Smooth muscle cell (in vitro differentiated cells): ENCODE measurements around the gene ARHGAP42. TPM values are rescaled to one million over a fixed set of nuclear protein-coding genes. Genes with fewer than 3 reads are reported as not detected.
A peak's percentile ranks its signal among the peaks of the same experiment; 100 is the strongest.

ENCODE experiments used
- DNase-seq: peaks from one replicate; lab custom pipeline; 2025; ENCODE audit not compliant: unreplicated experiment; lab: John Stamatoyannopoulos, UW
- H2AFZ ChIP-seq: fragments of 200-600 bp; sonication (generic); 2 replicates; pipeline ENCODE4 v1.6.0; 2016; ENCODE audit warnings: antibody characterized with exemption, low read depth, mild to moderate bottlenecking
- H3F3A ChIP-seq: fragments of 200-600 bp; sonication (generic); 2 replicates; pipeline ENCODE4 v1.6.0; 2017; ENCODE audit warnings: antibody characterized with exemption, low read depth
- H3K27ac ChIP-seq: fragments of 200-600 bp; sonication (generic); 2 replicates; pipeline ENCODE4 v1.5.1; 2016; ENCODE audit warnings: low read depth, mild to moderate bottlenecking
- H3K27me3 ChIP-seq: fragments of 200-600 bp; sonication (generic); 2 replicates; pipeline ENCODE4 v1.6.1; 2016; ENCODE audit warnings: low read depth, mild to moderate bottlenecking
- H3K36me3 ChIP-seq: fragments of 200-600 bp; sonication (generic); 2 replicates; pipeline ENCODE4 v1.5.1; 2016; ENCODE audit warnings: low read depth
- H3K4me1 ChIP-seq: fragments of 200-600 bp; sonication (generic); 2 replicates; pipeline ENCODE4 v1.5.1; 2016; ENCODE audit warnings: low read depth
- H3K4me2 ChIP-seq: fragments of 200-600 bp; sonication (generic); 2 replicates; pipeline ENCODE4 v1.6.0; 2016; ENCODE audit warnings: mild to moderate bottlenecking
- H3K4me3 ChIP-seq: fragments of 200-600 bp; sonication (generic); 2 replicates; pipeline ENCODE4 v1.5.1; 2016; ENCODE audit warnings: mild to moderate bottlenecking
- H3K79me2 ChIP-seq: fragments of 200-600 bp; sonication (generic); 2 replicates; pipeline ENCODE4 v1.6.0; 2016; ENCODE audit warnings: low read depth, mild to moderate bottlenecking
- H3K9ac ChIP-seq: fragments of 200-600 bp; sonication (generic); 2 replicates; pipeline ENCODE4 v1.6.0; 2016; ENCODE audit warnings: low read depth
- H3K9me3 ChIP-seq: fragments of 200-600 bp; sonication (generic); replicated peaks from 2 replicates; pipeline ENCODE4 v1.5.1; 2016; ENCODE audit warnings: low read depth
- H4K20me1 ChIP-seq: fragments of 200-600 bp; sonication (generic); 2 replicates; pipeline ENCODE4 v1.6.0; 2016; ENCODE audit warnings: low read depth
- WGBS: methylation state at CpG from one replicate; pipeline ENCODE4 v1.1.7; 2016; ENCODE audit warnings: low lambda C conversion rate; 5-methylcytosine and 5-hydroxymethylcytosine counted together
- polyA plus RNA-seq: library from polyadenylated mRNA; unstranded; fragments of >200 nt; fragmentation: Nextera tagmentation; extraction: Ambion mirVana; gene quantifications from 2 replicates; pipeline ENCODE4 v1.2.1, GENCODE V29; 2016
- total RNA-seq: library from RNA; depleted of rRNA; stranded (reverse); fragments of >200 nt; gene quantifications from 2 replicates; pipeline ENCODE4 v1.2.3, GENCODE V29; 2014
- TF ChIP-seq, protein P1 (sequence below): fragments of 200-600 bp; sonication (generic); IDR thresholded peaks from 2 replicates; pipeline ENCODE4 v1.5.1; 2017; ENCODE audit warnings: borderline replicate concordance, mild to moderate bottlenecking, antibody characterized with exemption; ENCODE audit not compliant: insufficient read depth, poor library complexity, severe bottlenecking

Gene ARHGAP42
- total and polyA plus RNA-seq, 2 experiments from 2014 or later: 12.2 to 53.4 TPM

DNA sequence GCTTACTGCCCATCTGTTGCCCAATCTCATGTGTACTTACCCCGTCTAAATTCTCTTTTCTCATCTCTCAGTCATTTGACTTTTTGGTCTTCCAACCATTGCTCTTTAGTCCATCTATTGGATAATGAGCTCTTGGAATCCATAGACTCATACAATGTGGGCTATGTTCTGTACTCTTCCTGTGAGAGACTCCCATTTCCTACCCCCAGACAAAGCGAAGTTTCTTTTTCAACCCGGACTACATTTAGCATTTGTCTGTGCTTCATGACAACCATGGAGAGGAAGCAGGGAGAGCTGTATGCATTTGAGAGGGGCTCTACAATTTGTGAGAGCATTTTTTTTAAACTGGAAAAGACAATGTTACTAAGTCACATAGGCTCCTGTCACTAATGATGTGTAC lies 4.0 kb upstream of the ARHGAP42 start:
- H3K36me3 ChIP-seq: no peaks in the 10 kb centered on the region
- 89% methylated on average over 3 of the region's 3 CpGs for WGBS
- peaks cover 7% of the 10 kb centered on the region for H3K79me2 ChIP-seq
- H3K4me3 ChIP-seq: no peak overlapping the region
- DNase-seq: no peak
- H4K20me1 ChIP-seq: no peaks in the 10 kb centered on the region
- no peaks in the 10 kb centered on the region for H3K9me3 ChIP-seq
- H3F3A ChIP-seq: peaks cover 6% of the 10 kb centered on the region
- H3K27ac ChIP-seq: peak overlapping the region; percentile 91
- no peak overlapping the region for H3K9ac ChIP-seq
- H3K4me2 ChIP-seq: no peak overlapping the region
- H3K4me1 ChIP-seq: peaks cover 20% of the 10 kb centered on the region
- TF ChIP-seq, protein P1, sequence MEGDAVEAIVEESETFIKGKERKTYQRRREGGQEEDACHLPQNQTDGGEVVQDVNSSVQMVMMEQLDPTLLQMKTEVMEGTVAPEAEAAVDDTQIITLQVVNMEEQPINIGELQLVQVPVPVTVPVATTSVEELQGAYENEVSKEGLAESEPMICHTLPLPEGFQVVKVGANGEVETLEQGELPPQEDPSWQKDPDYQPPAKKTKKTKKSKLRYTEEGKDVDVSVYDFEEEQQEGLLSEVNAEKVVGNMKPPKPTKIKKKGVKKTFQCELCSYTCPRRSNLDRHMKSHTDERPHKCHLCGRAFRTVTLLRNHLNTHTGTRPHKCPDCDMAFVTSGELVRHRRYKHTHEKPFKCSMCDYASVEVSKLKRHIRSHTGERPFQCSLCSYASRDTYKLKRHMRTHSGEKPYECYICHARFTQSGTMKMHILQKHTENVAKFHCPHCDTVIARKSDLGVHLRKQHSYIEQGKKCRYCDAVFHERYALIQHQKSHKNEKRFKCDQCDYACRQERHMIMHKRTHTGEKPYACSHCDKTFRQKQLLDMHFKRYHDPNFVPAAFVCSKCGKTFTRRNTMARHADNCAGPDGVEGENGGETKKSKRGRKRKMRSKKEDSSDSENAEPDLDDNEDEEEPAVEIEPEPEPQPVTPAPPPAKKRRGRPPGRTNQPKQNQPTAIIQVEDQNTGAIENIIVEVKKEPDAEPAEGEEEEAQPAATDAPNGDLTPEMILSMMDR: no peak
- no peaks in the 10 kb centered on the region for H3K27me3 ChIP-seq
- H2AFZ ChIP-seq: no peak overlapping the region

DNA sequence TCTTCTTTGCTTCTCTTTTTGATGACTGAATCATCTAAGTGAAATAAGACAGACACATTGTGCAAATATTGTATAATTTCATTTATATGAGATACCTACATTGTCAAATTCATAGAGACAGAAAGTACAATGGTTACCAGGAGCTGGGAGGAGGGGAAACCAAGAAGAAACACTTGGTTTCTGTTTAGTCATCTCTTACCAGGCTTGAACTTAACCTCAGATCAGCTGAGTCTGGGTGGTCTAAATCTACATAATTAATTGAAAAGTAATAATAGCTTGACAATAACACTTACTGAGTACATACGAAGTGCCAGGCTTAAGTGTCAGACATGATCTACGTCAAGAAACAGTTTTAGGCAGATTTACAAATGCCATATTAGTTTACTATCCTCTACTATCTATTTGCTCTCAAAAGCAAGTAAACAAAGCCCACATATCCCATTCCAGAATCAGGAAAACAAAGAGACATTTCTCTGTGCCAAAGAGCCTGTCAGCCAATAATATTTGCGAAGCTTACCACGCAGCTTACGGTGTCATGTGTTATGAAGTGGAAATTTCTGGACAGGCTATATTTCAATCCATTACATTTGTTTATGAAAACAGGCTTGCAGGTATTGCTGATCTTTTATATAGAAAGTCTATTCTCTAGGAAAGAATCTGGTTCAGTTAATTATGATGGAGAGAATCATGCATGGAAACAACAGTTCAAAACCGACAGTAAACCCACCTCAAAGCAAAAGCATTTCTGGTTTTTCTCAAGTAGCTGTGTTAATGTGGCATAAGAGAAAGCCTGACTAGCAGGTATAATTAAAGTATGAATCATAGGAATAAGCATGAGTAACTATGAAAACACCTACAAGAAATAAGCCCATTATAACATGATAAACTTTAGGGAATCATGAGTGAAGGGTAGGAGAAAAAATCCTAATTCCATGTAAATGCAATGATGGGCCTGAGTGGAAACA lies 2.7 kb upstream of the ARHGAP42 start:
- TF ChIP-seq, protein P1: no peak
- H3K9ac ChIP-seq: peak overlapping the region; percentile 75
- H3K4me1 ChIP-seq: peaks cover 33% of the 10 kb centered on the region

DNA sequence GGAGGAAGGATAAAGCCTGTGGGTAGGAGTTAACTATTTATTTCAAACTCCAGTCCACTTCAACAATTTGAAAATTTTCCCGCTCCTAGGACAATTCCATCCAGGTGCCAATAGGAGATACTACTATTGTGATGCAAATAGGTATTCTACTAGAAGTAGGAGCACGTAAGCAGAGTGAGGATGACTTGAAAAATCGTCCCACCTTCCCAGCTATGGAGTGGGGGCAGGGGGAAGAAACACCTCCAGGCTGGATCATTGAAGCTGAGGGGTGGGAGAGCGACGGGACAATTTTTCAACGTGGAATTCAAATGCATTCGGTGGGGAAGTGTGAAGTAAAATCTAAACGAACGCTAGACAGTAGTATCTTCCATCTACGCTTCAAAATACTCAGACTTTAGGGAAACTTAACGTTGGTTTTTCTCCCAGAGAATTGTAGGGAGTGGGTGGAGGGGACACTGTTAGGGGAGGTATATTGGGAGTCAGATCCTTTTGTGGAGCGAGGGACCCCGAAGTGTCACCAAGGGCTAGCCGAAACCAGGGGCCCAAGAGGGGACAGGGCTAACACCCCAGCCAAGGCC lies 523 bp upstream of the ARHGAP42 start:
- no peaks in the 10 kb centered on the region for H3K9me3 ChIP-seq
- 6% methylated on average over 14 of the region's 14 CpGs for WGBS
- peaks cover 41% of the 10 kb centered on the region for H3K79me2 ChIP-seq
- no peaks in the 10 kb centered on the region for H3K36me3 ChIP-seq
- H3K27me3 ChIP-seq: no peaks in the 10 kb centered on the region
- DNase-seq: no peak
- peak overlapping the region; percentile 98 for H3K4me3 ChIP-seq
- TF ChIP-seq, protein P1: no peak
- peaks cover 36% of the 10 kb centered on the region for H3K4me1 ChIP-seq
- H2AFZ ChIP-seq: peak overlapping the region; percentile 79
- H3K27ac ChIP-seq: peak overlapping the region; percentile 91
- H3K9ac ChIP-seq: peak overlapping the region; percentile 94
- peaks cover 6% of the 10 kb centered on the region for H3F3A ChIP-seq
- H3K4me2 ChIP-seq: peak overlapping the region; percentile 88
- H4K20me1 ChIP-seq: peaks cover 13% of the 10 kb centered on the region

More for the DNA sequence above, 2.7 kb upstream of the ARHGAP42 start:
- Histone ChIP-seq H3K27ac (peak overlapping the region; percentile 91), H3K27me3 (no peaks in the 10 kb centered on the region), H3F3A (peaks cover 6% of the 10 kb centered on the region), H4K20me1 (peaks cover 8% of the 10 kb centered on the region), H3K9me3 (no peaks in the 10 kb centered on the region), H3K36me3 (no peaks in the 10 kb centered on the region), H3K4me3 (no peak overlapping the region), H2AFZ (no peak overlapping the region), H3K79me2 (peaks cover 19% of the 10 kb centered on the region), H3K4me2 (peak overlapping the region; percentile 48)
- WGBS: 36% methylated on average over 6 of the region's 6 CpGs
- DNase-seq: no peak
